GM18505 (cell line): ENCODE measurements around the gene ANKS1B.

Experiments
- ATAC-seq: cut with Tn5 transposase; IDR thresholded peaks from one replicate; pipeline ENCODE4 v1.9.1; 2021; ENCODE audit not compliant: unreplicated experiment
- POLR2A ChIP-seq: IDR thresholded peaks from 4 replicates; pipeline ENCODE4 v1.6.1; 2011; ENCODE audit warnings: borderline replicate concordance; ENCODE audit not compliant: insufficient read depth, insufficient read length; ENCODE audit errors: extremely low read depth

The ANKS1B gene

GRCh38 chr12:99413751-99414150, 571.0 kb downstream of the ANKS1B start:
- no peak for TF ChIP-seq POLR2A
- no peak for ATAC-seq

DNA sequence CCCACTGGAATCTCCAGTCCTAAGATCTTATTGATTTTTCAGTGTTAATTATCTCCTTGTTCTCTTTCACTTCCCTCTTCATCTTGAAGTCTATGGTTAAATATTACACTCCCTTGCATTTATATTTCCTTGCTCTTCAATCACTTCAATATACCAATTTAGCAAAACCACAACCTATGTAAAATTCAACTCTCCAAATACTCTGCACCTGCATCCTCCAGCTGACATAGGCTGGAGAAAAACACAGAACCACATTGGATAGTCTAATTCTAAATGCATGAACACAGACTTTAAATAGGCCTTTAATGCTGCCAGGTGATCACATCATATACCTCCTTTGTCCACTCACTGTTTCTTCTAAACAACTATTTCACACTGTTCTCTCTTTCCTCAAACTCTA, 591.0 kb downstream of the ANKS1B start:
- TF ChIP-seq POLR2A, result no peak
- ATAC-seq, result peak; percentile 67

- TF ChIP-seq POLR2A, result no peak
- no peak for ATAC-seq
Observed at GRCh38 chr12:99392091-99392850, 592.5 kb downstream of the ANKS1B start.

DNA sequence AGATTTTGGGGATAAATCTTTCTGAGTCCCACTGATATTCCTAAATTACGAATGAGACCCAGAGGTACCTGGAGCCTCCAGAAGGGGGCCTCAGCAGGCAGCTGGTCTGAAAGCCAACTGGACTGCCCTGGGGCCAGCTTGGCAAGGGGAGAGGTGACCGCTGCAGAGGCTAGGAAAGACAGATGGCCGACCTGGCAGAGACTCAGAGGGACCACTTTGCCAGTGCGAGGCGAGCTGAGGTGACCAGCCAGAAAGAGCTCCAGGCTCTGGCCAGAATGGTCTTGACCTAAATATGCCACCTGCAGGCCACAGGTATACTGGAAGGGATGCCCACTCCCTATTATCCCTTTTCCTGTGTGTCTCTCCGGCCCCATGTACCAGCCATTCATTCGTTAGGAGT, 594.0 kb downstream of the ANKS1B start:
- TF ChIP-seq POLR2A, result no peak
- ATAC-seq, result no peak

DNA sequence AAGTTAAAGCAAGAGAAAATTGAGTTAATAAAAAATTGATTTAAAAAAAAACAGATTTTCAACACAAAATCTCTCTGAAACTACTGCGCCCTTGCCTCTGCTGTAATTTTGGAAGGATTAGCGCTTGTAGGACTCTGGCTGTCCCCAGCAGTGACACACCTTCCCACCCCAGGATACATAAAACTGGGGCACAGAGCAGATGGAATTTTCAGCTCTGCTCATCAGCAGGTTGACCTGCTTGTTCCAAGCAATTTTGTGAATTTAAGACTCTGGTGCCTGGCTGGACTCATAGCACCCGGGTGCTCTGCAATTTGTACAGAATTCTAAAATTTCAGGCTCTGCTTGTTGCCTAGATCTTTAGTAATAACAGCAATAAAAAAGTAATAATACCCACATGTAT, 595.0 kb downstream of the ANKS1B start:
- TF ChIP-seq POLR2A, result no peak
- no peak for ATAC-seq

DNA sequence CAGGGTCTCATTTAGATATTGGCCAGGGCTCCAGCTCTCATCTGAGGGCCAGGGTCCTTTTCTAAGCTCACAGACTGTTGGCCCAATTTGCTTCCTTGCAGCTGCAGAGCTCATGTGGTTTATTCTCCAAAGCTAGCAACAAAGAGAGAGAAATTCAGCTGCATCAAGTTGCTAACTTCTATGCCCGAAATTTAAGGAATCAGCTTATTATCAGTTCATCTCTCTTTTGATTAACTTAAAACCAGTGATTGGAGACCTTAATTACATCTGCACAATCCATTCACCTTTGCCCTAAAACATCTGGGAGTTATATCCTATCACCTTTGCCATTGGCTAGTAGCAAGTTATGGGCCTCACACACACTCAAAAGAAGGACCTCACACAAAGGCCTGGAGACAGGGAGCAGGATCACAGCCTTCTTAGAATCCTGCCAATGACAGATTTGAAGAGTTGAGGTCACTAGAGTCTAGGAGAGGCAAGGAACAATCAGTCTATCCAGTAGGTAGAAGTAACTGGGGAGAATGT, 596.0 kb downstream of the ANKS1B start:
- no peak for ATAC-seq
- no peak for TF ChIP-seq POLR2A

DNA sequence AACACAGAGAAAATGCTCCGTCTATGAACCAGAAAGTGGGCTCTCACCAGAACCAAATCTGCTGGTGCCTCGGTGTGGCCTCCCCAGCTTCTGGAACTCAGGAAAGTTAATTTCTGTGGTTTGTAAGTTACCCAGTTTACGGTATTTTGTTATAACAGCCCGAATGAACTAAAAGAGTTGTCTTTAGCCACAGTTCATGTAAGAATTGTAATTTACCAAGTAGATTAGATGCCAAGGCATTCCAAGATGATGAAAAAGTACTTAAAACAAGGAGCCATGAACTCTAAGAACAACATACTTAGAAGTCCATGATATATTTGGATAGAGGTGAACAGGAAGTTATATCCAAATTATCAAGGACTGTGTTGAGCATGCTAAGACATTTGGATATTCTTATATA, 597.1 kb downstream of the ANKS1B start:
- TF ChIP-seq POLR2A, result no peak
- no peak for ATAC-seq

GRCh38 chr12:99386907-99387306, 597.8 kb downstream of the ANKS1B start:
- ATAC-seq, result peak; percentile 44
- TF ChIP-seq POLR2A, result no peak

GRCh38 chr12:99383258-99383657, 601.5 kb downstream of the ANKS1B start:
- ATAC-seq, result no peak
- TF ChIP-seq POLR2A, result no peak

- no peak for TF ChIP-seq POLR2A
- peak; percentile 89 for ATAC-seq
Observed at GRCh38 chr12:99381992-99382391, 602.7 kb downstream of the ANKS1B start.

DNA sequence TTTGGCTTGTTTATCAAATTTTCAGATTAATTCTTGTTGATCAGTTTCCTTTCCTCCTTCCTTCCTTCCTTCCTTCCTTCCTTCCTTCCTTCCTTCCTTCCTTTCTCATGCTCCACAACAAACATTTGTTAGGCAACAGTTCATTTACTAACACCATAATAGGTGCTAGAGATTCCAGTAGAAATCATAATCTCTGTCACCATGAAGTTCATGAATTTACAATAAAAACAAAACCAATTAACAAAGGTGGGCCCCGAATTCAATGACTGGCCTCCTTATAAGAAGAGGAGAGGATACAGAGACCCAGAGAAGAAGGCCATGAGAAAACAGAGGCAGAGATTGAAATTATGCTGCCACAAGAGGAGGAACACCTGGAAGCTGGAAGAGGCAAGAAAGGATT, 604.0 kb downstream of the ANKS1B start:
- ATAC-seq, result no peak
- no peak for TF ChIP-seq POLR2A

DNA sequence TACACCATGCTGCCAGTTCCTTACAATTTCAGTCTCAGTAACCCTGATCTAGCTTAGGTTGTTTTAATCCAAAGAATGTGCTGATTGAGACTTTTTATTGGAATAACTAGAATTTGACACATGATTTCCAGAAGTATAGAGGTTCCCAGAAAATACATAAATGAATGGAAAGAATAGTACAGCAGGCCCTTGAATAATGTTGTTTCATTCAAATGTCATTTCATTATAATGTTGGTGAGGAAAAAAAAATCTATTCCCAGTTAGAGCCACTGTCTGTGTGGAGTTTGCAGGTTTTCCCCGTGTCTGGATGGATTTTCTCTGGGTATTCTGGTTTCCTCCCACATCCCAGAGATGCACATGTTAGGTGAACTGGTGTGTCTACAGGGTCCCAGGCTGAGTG, 610.7 kb downstream of the ANKS1B start:
- no peak for ATAC-seq
- no peak for TF ChIP-seq POLR2A

DNA sequence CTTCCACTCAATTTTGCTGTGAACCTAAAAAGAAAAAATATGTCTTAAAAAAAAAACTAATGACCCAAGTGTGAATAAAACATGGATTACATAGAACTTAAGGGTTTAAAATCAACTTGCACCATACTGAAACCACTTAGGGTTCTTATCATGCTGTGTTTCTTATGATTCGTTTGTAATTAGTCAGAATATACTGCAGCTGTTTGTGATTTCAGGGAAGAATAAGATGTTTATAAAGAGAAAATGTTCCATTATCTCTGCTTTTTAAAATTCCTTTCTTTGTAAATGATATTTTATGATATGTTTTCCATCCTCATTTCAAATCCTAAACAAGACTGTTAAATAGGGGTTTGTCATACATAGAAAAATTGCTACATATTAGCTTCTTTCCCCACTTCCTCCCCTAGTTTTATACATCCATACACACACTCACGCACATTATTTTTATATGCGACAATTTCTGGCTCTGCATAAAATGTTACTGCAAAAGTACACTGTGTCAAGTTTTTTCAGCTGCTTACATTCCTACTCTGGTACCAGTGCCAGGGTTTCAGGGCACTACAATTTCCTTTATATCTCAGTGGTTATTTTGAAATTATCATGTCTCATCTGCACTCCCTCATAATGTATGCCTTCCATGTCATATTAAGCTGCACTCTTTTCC, 612.3 kb downstream of the ANKS1B start:
- ATAC-seq, result no peak
- no peak for TF ChIP-seq POLR2A
